ENCODE measurements around the gene PCDHGB1.
"Not testable (repeated sequence)": the region's sequence is repeated elsewhere in the genome, so short reads cannot be mapped to it uniquely, and the experiment has no call there.

PCDHGB1 gene

DNA sequence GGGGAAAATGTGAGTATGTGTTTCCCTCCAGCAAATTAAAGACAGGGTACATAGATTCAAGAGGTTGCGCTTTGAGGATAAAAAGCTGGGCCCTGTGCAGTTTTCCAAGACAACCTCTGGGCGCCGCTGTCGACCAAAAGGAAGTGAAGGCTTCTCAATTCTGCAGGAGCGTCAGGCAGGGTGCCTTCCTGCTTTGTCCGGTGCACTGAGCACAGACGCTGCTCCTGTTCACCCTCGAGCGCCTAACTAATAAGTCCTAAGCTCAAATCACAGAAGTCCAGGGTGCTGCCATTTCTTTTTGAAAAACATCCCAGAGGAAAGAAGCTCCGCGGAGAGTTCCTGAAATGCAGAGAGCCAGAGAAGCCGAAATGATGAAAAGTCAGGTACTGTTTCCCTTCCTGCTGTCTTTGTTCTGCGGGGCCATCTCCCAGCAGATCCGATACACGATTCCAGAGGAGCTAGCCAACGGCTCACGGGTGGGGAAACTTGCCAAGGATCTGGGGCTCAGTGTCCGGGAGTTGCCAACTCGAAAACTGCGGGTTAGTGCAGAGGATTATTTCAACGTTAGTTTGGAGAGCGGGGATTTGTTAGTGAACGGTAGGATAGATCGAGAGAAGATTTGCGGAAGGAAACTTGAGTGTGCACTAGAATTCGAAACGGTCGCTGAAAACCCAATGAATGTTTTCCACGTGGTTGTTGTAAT is at the start of gene PCDHGB1:
Gene PCDHGB1, plus strand, starts transcription at position 183 of the 703 bp plus-strand sequence. Its CDS starts 162 bp downstream, at position 345.
- Histone ChIP-seq H3K9me3 (ENCODE audit: control insufficient read depth, low read length) (peaks cover 18% of the 10 kb centered on the region), H3K9ac (ENCODE audit: low read length) (no peak within 1 kb of the TSS), H3K36me3 (ENCODE audit: control insufficient read depth, insufficient read depth, low read length) (no peaks in the 10 kb centered on the region), H3K27me3 (ENCODE audit: control insufficient read depth, insufficient read depth, low read length) (peaks cover 4% of the 10 kb centered on the region), H3K4me1 (ENCODE audit: control insufficient read depth, insufficient read depth, low read length) (no peaks in the 10 kb centered on the region), H3K4me3 (ENCODE audit: low read length) (no peak within 1 kb of the TSS)

GRCh38 chr5:141303756-141304155 is 46.1 kb upstream of the PCDHGB1 start, which contains the start of gene SLC25A2:
SLC25A2 (minus strand) TSS chr5:141304049; CDS start chr5:141303865, 184 bp downstream.
- Histone ChIP-seq H3K9me3 (ENCODE audit: control insufficient read depth, low read length) (peaks cover 22% of the 10 kb centered on the region), H3K4me3 (ENCODE audit: low read length) (no peak within 1 kb of the TSS), H3K27me3 (ENCODE audit: control insufficient read depth, insufficient read depth, low read length) (no peaks in the 10 kb centered on the region)

GRCh38 chr5:141306630-141307029 is 43.3 kb upstream of the PCDHGB1 start:
- no peak overlapping the region for H3K4me3 ChIP-seq (ENCODE audit: low read length)
- peaks cover 22% of the 10 kb centered on the region for H3K9me3 ChIP-seq (ENCODE audit: control insufficient read depth, low read length)
- H3K4me1 ChIP-seq (ENCODE audit: control insufficient read depth, insufficient read depth, low read length): no peaks in the 10 kb centered on the region
- H3K36me3 ChIP-seq (ENCODE audit: control insufficient read depth, insufficient read depth, low read length): no peaks in the 10 kb centered on the region
- H3K27me3 ChIP-seq (ENCODE audit: control insufficient read depth, insufficient read depth, low read length): no peaks in the 10 kb centered on the region
- no peak overlapping the region for H3K9ac ChIP-seq (ENCODE audit: low read length)

More at GRCh38 chr5:141303756-141304155, 46.1 kb upstream of the PCDHGB1 start, which contains the start of gene SLC25A2:
- Histone ChIP-seq H3K4me1 (ENCODE audit: control insufficient read depth, insufficient read depth, low read length) (no peaks in the 10 kb centered on the region), H3K9ac (ENCODE audit: low read length) (no peak within 1 kb of the TSS), H3K36me3 (ENCODE audit: control insufficient read depth, insufficient read depth, low read length) (no peaks in the 10 kb centered on the region)

- Histone ChIP-seq H3K27me3 (ENCODE audit: control insufficient read depth, insufficient read depth, low read length) (no peaks in the 10 kb centered on the region), H3K9me3 (ENCODE audit: control insufficient read depth, low read length) (peaks cover 51% of the 10 kb centered on the region), H3K4me3 (ENCODE audit: low read length) (no peak overlapping the region), H3K4me1 (ENCODE audit: control insufficient read depth, insufficient read depth, low read length) (no peaks in the 10 kb centered on the region), H3K9ac (ENCODE audit: low read length) (no peak overlapping the region), H3K36me3 (ENCODE audit: control insufficient read depth, insufficient read depth, low read length) (peaks cover 6% of the 10 kb centered on the region)
Measured at GRCh38 chr5:141313711-141314110, 36.2 kb upstream of the PCDHGB1 start.

DNA sequence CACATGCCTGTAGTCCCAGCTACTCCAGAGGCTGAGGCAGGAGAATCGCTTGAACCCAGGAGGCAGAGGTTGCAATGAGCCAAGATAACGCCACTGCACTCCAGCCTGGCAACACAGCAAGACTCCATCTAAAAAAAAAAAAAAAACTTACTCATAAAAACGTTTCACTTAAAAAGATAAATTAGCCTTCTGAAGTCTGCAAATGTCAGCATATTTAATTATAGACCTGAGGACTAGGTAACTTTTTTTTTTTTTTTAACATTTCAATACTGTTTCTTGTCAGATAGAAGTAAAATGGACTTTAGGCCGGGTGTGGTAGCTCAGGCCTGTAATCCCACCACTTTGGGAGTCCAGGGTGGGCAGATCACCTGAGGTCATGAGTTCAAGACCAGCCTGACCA is 32.9 kb upstream of the PCDHGB1 start:
- H3K4me3 ChIP-seq (ENCODE audit: low read length); H3K27me3 ChIP-seq (ENCODE audit: control insufficient read depth, insufficient read depth, low read length); H3K4me1 ChIP-seq (ENCODE audit: control insufficient read depth, insufficient read depth, low read length); H3K9ac ChIP-seq (ENCODE audit: low read length): not testable (repeated sequence)
- peaks cover 13% of the 10 kb centered on the region for H3K36me3 ChIP-seq (ENCODE audit: control insufficient read depth, insufficient read depth, low read length)
- H3K9me3 ChIP-seq (ENCODE audit: control insufficient read depth, low read length): peaks cover 73% of the 10 kb centered on the region

GRCh38 chr5:141319202-141319601 is 30.7 kb upstream of the PCDHGB1 start:
- Histone ChIP-seq H3K4me3 (ENCODE audit: low read length) (peak overlapping the region; percentile 88), H3K36me3 (ENCODE audit: control insufficient read depth, insufficient read depth, low read length) (peaks cover 13% of the 10 kb centered on the region), H3K4me1 (ENCODE audit: control insufficient read depth, insufficient read depth, low read length) (no peaks in the 10 kb centered on the region), H3K9ac (ENCODE audit: low read length) (no peak overlapping the region), H3K9me3 (ENCODE audit: control insufficient read depth, low read length) (peaks cover 54% of the 10 kb centered on the region), H3K27me3 (ENCODE audit: control insufficient read depth, insufficient read depth, low read length) (no peaks in the 10 kb centered on the region)

DNA sequence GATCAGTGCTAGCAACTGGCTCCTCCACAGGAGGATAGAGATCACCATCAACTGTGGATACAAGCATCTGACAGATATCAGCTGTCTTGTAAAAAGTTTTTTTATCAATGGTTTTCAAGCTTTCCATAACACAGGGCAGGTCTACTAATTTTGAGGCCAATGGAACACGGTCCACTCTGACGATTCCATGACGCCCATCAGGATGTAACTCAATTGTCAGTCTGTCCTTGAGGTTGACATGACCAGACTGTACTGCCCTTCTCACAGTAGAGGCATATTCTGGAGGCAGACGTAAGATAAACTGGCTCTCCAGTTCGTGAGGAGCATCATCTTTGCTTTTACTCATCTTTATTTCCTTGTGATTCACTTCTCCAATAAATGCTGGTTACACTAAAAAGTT is 30.2 kb upstream of the PCDHGB1 start:
- Histone ChIP-seq H3K4me1 (ENCODE audit: control insufficient read depth, insufficient read depth, low read length) (no peaks in the 10 kb centered on the region), H3K27me3 (ENCODE audit: control insufficient read depth, insufficient read depth, low read length) (no peaks in the 10 kb centered on the region), H3K36me3 (ENCODE audit: control insufficient read depth, insufficient read depth, low read length) (peaks cover 13% of the 10 kb centered on the region), H3K9me3 (ENCODE audit: control insufficient read depth, low read length) (peaks cover 52% of the 10 kb centered on the region), H3K9ac (ENCODE audit: low read length) (no peak overlapping the region), H3K4me3 (ENCODE audit: low read length) (peak overlapping the region; percentile 88)

- Histone ChIP-seq H3K27me3 (ENCODE audit: control insufficient read depth, insufficient read depth, low read length) (no peaks in the 10 kb centered on the region), H3K36me3 (ENCODE audit: control insufficient read depth, insufficient read depth, low read length) (peaks cover 13% of the 10 kb centered on the region), H3K9me3 (ENCODE audit: control insufficient read depth, low read length) (peaks cover 46% of the 10 kb centered on the region), H3K9ac (ENCODE audit: low read length) (peak within 1 kb of the TSS; percentile 82), H3K4me1 (ENCODE audit: control insufficient read depth, insufficient read depth, low read length) (no peaks in the 10 kb centered on the region), H3K4me3 (ENCODE audit: low read length) (peak within 1 kb of the TSS; percentile 88)
Measured at GRCh38 chr5:141320225-141321169, 29.4 kb upstream of the PCDHGB1 start, which contains the start of gene TAF7. TAF7 (minus strand) TSS chr5:141320784; CDS start chr5:141320044, 740 bp downstream.

GRCh38 chr5:141322261-141322660 is 27.6 kb upstream of the PCDHGB1 start:
- H3K4me3 ChIP-seq (ENCODE audit: low read length): no peak overlapping the region
- no peak overlapping the region for H3K9ac ChIP-seq (ENCODE audit: low read length)
- no peaks in the 10 kb centered on the region for H3K4me1 ChIP-seq (ENCODE audit: control insufficient read depth, insufficient read depth, low read length)
- peaks cover 13% of the 10 kb centered on the region for H3K36me3 ChIP-seq (ENCODE audit: control insufficient read depth, insufficient read depth, low read length)
- peaks cover 34% of the 10 kb centered on the region for H3K9me3 ChIP-seq (ENCODE audit: control insufficient read depth, low read length)
- H3K27me3 ChIP-seq (ENCODE audit: control insufficient read depth, insufficient read depth, low read length): no peaks in the 10 kb centered on the region

DNA sequence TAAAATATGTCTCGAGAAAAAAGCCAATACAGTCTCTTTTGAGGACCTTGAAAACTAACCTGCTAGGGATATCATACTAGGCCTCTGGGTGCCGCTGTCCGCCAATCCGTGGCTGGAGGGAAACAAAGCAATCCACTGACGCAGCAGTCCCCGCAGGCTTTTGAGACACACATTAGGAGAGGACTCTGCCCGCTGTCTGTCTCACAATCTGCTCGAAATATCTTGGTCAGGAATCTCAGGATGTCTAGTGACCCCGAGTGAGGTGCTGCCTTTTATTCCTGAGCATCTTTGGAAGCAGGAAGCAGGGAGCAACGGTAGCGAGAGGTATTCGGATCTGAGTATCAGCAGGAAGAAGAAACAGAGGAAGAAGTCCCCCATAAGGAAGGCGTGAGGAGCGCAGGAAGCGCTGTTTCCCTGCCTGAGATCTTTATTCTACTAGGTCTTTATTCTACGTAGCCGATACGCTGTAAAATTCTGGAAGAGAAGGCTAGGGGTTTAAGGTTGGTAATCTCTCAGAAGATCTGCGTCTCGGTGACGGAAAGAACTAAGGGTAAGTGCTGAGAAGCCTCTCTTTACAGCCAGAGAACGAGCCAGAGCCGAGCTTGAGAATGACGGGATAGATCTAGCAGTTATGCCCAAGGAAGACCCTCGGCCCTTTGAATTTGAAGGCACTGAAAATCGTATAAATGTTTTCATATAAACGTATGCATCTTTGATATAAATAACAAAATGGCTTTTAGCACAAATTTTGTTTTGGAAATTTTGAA is 23.6 kb upstream of the PCDHGB1 start:
- Histone ChIP-seq H3K4me3 (ENCODE audit: low read length) (no peak overlapping the region), H3K9me3 (ENCODE audit: control insufficient read depth, low read length) (peaks cover 5% of the 10 kb centered on the region), H3K36me3 (ENCODE audit: control insufficient read depth, insufficient read depth, low read length) (no peaks in the 10 kb centered on the region), H3K27me3 (ENCODE audit: control insufficient read depth, insufficient read depth, low read length) (peaks cover 2% of the 10 kb centered on the region), H3K4me1 (ENCODE audit: control insufficient read depth, insufficient read depth, low read length) (no peaks in the 10 kb centered on the region), H3K9ac (ENCODE audit: low read length) (peak overlapping the region; percentile 3)

DNA sequence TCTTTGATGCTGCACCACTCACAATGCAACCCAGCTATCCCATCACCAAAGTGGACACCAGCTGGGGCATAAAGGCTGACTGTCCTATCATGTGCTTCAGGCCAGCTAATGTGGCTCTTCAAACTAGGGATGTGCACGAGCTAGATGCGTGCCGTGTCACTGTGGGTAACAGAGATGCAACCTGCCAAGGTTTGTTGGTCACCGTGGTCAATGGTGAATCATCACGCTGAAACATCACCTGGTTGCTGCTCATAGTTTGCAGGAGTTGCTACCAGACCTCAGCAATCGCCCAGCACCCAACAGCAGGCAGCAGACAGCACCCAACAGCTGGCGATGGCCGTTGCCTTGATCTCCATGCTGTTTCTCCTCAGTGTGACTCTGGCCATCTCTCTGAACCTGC is 21.7 kb upstream of the PCDHGB1 start:
- Histone ChIP-seq H3K36me3 (ENCODE audit: control insufficient read depth, insufficient read depth, low read length) (no peaks in the 10 kb centered on the region), H3K4me3 (ENCODE audit: low read length) (no peak overlapping the region), H3K4me1 (ENCODE audit: control insufficient read depth, insufficient read depth, low read length) (no peaks in the 10 kb centered on the region), H3K27me3 (ENCODE audit: control insufficient read depth, insufficient read depth, low read length) (peaks cover 5% of the 10 kb centered on the region), H3K9ac (ENCODE audit: low read length) (no peak overlapping the region), H3K9me3 (ENCODE audit: control insufficient read depth, low read length) (peaks cover 9% of the 10 kb centered on the region)

All from mucosa of stomach (tissue), 1 donor.